Stimulated activated CD8-positive, alpha-beta memory T cell treated with anti-CD3 and anti-CD28 coated beads, Interleukin-12 subunit alpha, Interleukin-12 subunit beta, amount 100 ng/mL, for 1 hour (primary cell): ENCODE measurements around the gene BIRC3.

Source experiments
- DNase-seq: peaks from one replicate; pipeline ENCODE4 v3.0.0-alpha.2; 2020; ENCODE audit warnings: low read depth

Gene BIRC3

DNA sequence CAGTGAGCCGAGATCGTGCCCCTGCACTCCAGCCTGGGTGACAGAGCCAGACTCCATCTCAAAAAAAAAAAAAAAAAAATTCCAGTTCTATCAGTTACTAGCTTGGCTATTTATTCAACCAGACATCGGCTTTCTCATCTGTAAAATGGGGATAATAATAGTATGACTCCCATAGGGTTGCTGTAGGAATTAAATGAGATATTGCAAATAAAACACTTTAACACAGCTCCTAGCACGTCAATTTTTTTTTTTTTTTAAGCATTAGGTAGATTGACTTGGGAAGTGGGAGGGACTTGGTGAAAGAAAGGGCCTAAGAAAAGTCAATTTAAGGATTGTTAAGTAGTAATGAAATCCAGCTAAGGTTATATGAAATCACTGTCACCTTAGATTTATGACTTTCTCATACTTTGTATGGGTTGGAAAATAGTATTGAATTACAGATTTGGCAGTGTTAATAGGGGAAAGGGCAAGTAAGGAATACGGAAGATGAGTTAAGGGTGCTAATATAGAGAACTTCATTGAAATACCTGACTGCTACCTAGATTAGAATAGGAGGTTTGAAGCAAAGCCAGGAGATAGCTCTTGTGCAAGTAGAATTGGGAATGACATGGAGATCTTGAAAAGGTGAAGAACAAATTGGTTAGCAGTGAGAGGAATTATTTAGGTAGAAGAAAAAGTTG is 58.6 kb downstream of the BIRC3 start:
- no peak for DNase-seq

DNA sequence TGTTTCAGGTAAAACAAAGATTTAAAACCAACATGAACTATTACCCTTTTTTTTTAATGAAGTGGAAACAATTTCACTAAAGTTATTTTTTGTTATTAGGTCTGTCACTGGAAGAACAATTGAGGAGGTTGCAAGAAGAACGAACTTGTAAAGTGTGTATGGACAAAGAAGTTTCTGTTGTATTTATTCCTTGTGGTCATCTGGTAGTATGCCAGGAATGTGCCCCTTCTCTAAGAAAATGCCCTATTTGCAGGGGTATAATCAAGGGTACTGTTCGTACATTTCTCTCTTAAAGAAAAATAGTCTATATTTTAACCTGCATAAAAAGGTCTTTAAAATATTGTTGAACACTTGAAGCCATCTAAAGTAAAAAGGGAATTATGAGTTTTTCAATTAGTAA is 60.6 kb downstream of the BIRC3 start:
- no peak for DNase-seq

DNA sequence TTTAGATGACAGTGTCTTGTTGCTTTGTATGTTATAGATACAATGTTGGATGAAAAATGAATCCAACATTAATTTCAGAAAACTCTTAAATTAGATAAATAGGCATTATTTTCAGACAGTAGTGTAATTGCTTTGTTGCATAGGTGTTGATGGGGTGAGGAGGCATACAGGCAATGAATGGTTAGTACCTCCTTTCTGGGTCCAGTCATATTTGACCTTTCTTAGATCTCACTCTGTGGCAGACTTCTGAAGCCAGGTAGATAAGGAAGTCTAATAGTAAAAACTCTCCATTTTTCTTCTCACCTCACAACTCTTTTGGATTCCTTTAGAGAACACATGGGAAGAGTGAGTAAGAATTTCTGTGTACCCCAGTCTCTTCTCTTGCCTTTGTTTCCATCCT is 61.5 kb downstream of the BIRC3 start:
- no peak for DNase-seq

DNA sequence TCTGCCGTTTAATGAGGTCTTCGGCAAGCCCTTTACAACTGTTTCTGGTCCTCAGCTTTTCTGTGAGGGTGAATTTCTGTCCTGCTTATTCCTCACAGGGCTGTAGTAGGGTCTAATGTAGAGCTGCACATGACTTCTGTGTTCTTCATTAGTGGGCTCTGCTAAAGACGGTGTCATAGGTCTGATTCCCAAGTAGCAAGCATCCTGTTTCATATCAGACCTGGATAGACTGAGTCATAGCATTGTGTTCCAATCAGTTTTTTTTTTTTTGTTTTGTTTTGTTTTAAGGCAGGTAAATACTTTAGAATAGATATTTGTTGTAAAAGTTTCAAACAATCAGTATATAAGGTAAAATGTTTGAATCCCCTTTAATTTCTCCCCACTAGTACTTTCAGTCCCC is 65.1 kb downstream of the BIRC3 start:
- no peak for DNase-seq

DNA sequence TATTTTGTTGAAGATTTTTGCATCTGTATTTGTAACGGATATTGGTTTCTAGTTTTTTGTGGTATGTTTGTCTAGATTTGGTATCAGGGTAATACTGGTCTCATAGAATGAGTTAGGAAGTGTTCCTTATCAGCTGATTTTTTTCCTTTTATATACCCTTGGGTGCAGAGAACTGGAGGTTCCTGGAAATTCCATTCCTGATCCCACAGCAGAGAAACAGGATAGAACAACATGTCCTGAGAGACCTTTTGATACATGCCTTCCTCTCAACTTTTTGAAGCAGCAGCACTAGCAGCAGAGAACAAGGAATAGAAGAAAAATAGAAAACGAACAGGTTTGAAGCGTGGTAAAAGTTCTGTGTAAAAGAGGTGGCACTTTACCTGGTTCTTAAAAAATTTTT is 66.6 kb downstream of the BIRC3 start:
- no peak for DNase-seq

DNA sequence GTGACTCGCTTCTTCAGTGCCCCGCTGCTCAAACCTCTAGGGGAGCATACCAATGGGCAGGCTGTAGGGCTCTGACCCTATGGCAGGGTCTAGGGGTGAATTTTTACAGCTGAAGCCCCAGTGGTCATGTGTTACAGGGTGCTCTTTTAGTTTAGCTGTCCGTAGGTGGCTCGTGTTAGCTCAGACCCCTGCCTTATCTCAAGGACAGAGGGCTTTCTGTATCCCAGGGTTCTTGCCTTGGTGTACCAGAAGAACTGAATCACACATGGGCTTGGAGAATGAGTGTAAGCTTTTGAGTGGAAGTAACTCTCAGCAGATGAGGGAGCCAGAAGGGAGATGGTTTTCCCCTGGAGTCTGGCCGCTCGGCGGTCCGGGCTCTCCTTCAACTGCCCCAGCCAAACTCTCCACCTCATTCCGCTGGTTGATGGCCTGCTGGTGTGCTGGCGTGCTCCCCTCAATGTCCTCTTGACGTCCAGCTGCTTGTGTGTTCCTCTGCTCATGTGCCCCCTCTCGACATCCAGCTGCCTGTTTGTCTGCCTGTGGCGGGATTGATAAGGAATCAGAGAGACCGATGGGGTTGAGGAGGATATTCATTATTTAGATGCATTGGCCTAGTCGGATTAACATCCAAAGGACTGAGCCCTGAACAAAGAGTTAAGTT is 67.3 kb downstream of the BIRC3 start:
- DNase-seq = no peak

DNA sequence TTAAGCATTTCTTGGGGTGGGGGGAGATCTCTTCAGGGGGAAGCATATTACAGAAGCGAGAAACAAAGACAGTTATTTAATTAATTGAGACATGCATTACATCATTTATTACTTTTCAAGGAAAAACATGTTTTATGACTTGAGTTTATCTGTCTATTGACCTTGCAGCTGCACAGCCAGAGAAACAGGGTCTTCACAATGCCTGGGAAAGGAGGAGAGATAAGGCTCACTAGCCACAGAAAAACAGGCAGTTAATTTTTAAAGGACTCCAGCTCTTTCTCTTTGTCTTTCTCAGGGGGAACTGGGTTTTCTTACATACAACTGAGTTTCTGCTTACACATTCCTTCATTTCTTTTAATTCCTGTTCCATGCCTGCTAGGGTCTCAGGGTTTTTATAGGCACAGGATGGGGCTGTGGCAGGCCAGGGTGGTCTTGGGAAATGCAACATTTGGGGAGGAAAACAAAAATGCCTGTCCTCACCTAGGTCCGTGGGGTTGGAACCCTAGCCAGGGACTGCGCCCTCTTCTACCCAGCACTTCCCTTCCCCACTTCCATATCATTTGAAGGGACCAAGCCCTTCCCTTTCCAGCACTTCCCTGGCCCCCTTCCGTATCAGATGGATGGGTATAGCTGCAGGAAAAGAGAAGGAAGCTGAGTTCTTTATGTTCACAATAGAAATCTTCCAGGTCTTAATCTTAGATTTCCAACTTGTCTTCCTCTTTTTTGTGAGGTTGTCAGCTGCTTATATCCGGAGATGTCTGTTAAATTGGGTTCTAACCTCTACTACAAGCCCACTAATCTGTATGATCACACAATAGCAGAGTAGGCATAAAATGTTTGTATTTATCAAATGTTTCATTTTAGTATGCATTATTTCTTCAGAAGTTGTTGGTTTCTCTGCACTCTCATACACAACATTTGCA is 68.1 kb downstream of the BIRC3 start:
- no peak for DNase-seq

DNA sequence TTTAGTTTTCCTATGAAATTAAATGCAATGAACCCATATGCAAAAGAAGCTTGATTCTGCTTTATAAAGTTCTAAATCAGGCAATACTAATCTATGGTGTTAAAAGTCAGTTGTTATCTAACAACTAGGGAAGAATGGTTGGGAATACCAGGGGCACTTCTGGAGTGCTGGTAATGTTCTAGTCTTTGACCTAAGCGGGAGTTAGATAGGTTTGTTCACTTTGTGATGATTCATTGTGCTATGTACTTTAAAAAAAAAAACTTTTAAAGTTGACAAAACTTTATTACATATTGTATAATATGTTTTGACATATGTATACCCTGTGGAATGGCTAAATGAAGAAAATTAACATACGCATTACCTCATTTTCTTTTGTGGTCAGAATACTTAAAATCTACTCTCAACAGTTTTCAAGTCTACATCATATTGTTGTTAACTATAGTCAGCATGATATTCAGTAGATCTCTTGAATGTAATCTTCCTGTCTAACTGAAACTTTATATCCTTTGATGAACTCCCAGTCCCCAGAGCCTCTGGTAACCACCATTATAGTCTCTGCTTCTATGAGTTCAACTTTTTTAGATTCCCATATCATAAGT is 69.0 kb downstream of the BIRC3 start:
- no peak for DNase-seq

DNA sequence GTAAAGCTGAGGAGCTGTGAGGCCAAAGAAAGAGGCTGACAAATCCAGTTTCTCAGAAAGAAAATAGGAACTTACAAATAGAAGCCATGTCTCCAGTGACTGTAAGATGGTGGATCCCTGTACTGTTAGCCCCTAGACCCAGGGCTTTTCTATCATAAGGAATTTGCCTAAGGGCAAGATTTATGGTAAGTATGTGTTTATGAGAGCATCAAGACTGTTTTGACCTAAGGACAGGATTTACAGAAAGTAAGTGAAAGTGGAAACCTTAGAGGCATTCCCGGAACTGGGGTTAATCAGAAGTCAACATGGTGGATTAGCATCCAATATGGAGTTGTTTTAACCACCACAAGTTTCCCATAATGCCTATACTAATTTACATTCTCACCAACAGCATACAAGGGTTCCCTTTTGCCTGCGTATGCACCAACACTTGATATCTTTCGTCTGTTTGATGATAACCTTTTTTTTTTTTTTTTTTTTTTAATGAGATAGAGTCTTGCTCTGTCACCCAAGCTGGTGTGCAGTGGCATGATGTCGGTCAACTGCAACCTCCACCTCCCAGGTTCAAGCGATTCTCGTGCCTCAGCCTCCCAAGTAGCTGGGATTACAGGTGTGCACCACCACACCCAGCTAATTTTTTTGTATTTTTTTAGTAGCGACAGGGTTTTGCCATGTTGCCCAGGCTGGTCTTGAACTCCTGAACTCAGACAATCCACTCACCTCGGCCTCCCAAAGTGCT is 69.9 kb downstream of the BIRC3 start:
- no peak for DNase-seq
